ENCODE data around the gene FOSL2. TPM values are rescaled to one million over a fixed set of nuclear protein-coding genes. Genes with fewer than 3 reads are reported as not detected.

The FOSL2 gene
- total RNA-seq, 1 donor from 2014 or later = 1.3 TPM

DNA sequence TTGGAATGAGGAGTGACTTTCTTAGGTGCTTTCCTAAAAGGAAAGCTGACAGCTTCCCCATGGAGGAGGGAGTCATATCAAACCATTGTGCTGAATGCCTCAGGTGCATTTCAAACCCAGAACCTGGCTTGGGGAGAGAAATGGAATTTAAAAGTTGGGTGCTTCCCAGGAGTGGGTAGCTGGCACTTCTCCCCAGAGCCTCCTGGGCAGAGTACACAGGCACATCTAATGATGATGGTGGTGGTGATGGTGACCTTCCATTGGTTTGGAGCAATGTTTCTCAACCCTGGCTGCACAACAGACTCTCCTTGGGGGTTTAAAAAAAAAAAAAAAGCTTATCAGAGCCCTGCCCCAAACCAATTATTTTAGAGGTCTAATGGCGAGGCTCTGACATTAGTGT is 8.3 kb downstream of the FOSL2 start:
- Mint-ChIP-seq H3K4me3 (no peak overlapping the region), H3K27ac (no peak overlapping the region), H3K36me3 (peaks cover 2% of the 10 kb centered on the region), H3K9me3 (no peaks in the 10 kb centered on the region), H3K4me1 (peaks cover 20% of the 10 kb centered on the region), H3K27me3 (ENCODE audit: insufficient read depth, low read depth) (no peaks in the 10 kb centered on the region)
- Histone ChIP-seq H3K4me1 (peaks cover 14% of the 10 kb centered on the region), H3K9me3 (ENCODE audit: low read depth) (no peaks in the 10 kb centered on the region), H3K36me3 (no peaks in the 10 kb centered on the region), H3K4me2 (peak overlapping the region; percentile 54), H3F3A (ENCODE audit: low read depth) (peaks cover 15% of the 10 kb centered on the region), H3K27me3 (peaks cover 2% of the 10 kb centered on the region), H3K27ac (peak overlapping the region; percentile 36), H3K4me3 (no peak overlapping the region), H2AFZ (replicated peaks) (no peak overlapping the region), H4K20me1 (ENCODE audit: low read depth) (peaks cover under 1% of the 10 kb centered on the region), H3K9ac (no peak overlapping the region), H3K79me2 (ENCODE audit: low read depth) (no peaks in the 10 kb centered on the region)
- DNase-seq (ENCODE audit: low spot score) = no peak
- TF ChIP-seq EZH2phosphoT487 (IDR thresholded peaks at IDR 0.05) (no peak), EZH2 (IDR thresholded peaks at IDR 0.05) (no peak)
- TF ChIP-seq, protein P1, sequence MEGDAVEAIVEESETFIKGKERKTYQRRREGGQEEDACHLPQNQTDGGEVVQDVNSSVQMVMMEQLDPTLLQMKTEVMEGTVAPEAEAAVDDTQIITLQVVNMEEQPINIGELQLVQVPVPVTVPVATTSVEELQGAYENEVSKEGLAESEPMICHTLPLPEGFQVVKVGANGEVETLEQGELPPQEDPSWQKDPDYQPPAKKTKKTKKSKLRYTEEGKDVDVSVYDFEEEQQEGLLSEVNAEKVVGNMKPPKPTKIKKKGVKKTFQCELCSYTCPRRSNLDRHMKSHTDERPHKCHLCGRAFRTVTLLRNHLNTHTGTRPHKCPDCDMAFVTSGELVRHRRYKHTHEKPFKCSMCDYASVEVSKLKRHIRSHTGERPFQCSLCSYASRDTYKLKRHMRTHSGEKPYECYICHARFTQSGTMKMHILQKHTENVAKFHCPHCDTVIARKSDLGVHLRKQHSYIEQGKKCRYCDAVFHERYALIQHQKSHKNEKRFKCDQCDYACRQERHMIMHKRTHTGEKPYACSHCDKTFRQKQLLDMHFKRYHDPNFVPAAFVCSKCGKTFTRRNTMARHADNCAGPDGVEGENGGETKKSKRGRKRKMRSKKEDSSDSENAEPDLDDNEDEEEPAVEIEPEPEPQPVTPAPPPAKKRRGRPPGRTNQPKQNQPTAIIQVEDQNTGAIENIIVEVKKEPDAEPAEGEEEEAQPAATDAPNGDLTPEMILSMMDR (IDR thresholded peaks at IDR 0.05) = no peak

DNA sequence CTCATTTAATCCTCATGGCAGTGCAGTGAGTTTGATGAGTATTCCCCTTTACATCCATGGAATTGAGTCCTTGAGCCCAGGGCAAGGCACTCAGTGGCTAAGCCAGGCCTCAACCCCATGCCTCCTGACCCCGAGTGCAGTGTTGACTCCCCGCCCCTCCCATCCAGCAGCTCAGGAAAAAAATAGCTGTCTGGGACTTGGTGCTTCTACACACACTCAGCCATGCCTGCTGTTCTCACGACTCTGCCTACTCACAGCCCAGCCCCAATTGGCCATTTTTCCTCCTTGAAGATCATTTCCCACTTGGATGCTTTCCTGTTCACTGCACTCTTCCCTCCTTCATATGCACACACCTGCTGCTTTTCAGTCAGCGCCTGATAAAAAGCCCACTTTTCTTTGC is 8.8 kb downstream of the FOSL2 start:
- Histone ChIP-seq H3K4me3 (no peak overlapping the region), H4K20me1 (ENCODE audit: low read depth) (no peaks in the 10 kb centered on the region), H3K79me2 (ENCODE audit: low read depth) (no peaks in the 10 kb centered on the region), H3K9me3 (ENCODE audit: low read depth) (no peaks in the 10 kb centered on the region), H3K27ac (no peak overlapping the region), H2AFZ (replicated peaks) (no peak overlapping the region), H3K9ac (no peak overlapping the region), H3K36me3 (no peaks in the 10 kb centered on the region), H3K27me3 (no peaks in the 10 kb centered on the region), H3K4me1 (peaks cover 14% of the 10 kb centered on the region), H3F3A (ENCODE audit: low read depth) (peaks cover 15% of the 10 kb centered on the region), H3K4me2 (no peak overlapping the region)
- TF ChIP-seq EZH2 (IDR thresholded peaks at IDR 0.05) (no peak), EZH2phosphoT487 (IDR thresholded peaks at IDR 0.05) (no peak)
- TF ChIP-seq, protein P1 (IDR thresholded peaks at IDR 0.05) = no peak
- no peak overlapping the region for H3K27ac Mint-ChIP-seq
- H3K4me1 Mint-ChIP-seq = peaks cover 20% of the 10 kb centered on the region
- H3K4me3 Mint-ChIP-seq = no peak overlapping the region
- no peak for DNase-seq (ENCODE audit: low spot score)
- peaks cover 2% of the 10 kb centered on the region for H3K36me3 Mint-ChIP-seq
- no peaks in the 10 kb centered on the region for H3K9me3 Mint-ChIP-seq
- H3K27me3 Mint-ChIP-seq (ENCODE audit: insufficient read depth, low read depth) = peaks cover 1% of the 10 kb centered on the region

DNA sequence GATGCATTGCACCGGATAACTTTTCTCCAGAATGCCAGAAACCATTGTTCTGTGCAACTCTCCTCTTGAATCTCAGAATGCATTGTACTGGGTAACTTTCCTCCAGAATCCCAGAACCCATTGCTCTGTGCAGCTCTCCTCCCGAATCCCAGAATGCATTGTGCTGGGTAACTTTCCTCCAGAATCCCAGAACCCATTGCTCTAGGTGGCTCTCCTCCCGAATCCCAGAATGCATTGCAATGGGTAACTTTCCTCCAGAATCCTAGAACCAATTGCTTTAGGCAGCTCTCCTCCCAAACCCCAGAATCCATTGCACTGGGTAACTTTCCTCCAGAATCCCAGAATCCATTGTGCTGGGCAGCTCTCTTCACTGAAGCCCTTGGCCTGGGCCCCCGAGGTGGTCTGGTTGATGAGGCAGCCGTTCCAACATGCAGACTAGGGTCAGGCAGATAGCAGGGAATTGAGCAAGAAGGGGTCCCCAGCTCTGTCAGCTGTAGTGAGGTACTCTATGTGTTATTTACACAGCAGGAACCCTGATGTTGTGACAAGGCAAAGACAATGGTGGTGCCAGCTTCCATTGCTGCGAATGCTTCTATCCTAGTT is 9.4 kb downstream of the FOSL2 start:
- DNase-seq (ENCODE audit: low spot score) = no peak
- peaks cover 15% of the 10 kb centered on the region for H3F3A ChIP-seq (ENCODE audit: low read depth)
- H3K9me3 ChIP-seq (ENCODE audit: low read depth) = no peaks in the 10 kb centered on the region
- no peak overlapping the region for H3K9ac ChIP-seq
- H3K4me3 ChIP-seq = no peak overlapping the region
- Mint-ChIP-seq H3K9me3 (no peaks in the 10 kb centered on the region), H3K36me3 (peaks cover 2% of the 10 kb centered on the region), H3K27ac (no peak overlapping the region), H3K4me1 (peaks cover 20% of the 10 kb centered on the region), H3K27me3 (ENCODE audit: insufficient read depth, low read depth) (peaks cover 2% of the 10 kb centered on the region), H3K4me3 (no peak overlapping the region)
- H3K27me3 ChIP-seq = no peaks in the 10 kb centered on the region
- peaks cover 14% of the 10 kb centered on the region for H3K4me1 ChIP-seq
- no peaks in the 10 kb centered on the region for H3K79me2 ChIP-seq (ENCODE audit: low read depth)
- no peak overlapping the region for H3K27ac ChIP-seq
- H3K36me3 ChIP-seq = no peaks in the 10 kb centered on the region
- H3K4me2 ChIP-seq = no peak overlapping the region
- H2AFZ ChIP-seq (replicated peaks) = no peak overlapping the region
- no peaks in the 10 kb centered on the region for H4K20me1 ChIP-seq (ENCODE audit: low read depth)
- TF ChIP-seq EZH2 (IDR thresholded peaks at IDR 0.05) = no peak

DNA sequence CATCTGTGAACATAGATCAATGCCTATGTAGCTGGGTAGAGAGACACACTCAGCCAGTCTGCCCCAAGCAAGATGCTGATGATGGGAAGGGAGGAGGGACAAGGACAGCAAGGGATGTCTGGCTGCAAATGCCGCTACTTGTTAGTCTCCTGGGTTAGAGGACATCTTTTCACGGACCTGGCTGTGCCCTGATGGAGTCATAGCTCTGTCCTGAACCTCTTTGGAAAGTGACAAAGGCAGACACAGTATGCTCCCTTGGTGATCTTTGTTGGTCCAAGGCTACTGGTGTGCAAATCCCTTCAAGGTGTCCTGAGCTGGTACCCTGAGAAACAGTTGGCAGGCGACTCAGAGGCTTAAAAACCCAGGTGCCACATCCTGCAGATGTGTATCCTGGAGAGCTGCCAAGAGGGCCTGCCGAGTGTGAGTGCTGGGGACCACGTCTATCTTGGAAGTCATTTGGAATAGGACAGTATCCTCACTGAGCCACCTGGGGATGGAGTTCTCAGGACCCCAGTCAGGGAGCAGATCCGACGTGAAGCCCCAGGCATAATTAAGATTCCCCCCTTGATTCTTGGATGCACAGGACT is 10.8 kb downstream of the FOSL2 start:
- Histone ChIP-seq H2AFZ (replicated peaks) (no peak overlapping the region), H3K4me3 (no peak overlapping the region), H4K20me1 (ENCODE audit: low read depth) (no peaks in the 10 kb centered on the region), H3K36me3 (no peaks in the 10 kb centered on the region), H3K4me2 (no peak overlapping the region), H3F3A (ENCODE audit: low read depth) (peaks cover 15% of the 10 kb centered on the region), H3K27ac (no peak overlapping the region), H3K27me3 (no peaks in the 10 kb centered on the region), H3K4me1 (peaks cover 14% of the 10 kb centered on the region), H3K9me3 (ENCODE audit: low read depth) (no peaks in the 10 kb centered on the region), H3K79me2 (ENCODE audit: low read depth) (no peaks in the 10 kb centered on the region), H3K9ac (no peak overlapping the region)
- Mint-ChIP-seq H3K9me3 (no peaks in the 10 kb centered on the region), H3K4me3 (peak overlapping the region; percentile 2), H3K27me3 (ENCODE audit: insufficient read depth, low read depth) (peaks cover 2% of the 10 kb centered on the region), H3K36me3 (peaks cover 2% of the 10 kb centered on the region), H3K27ac (no peak overlapping the region), H3K4me1 (peaks cover 20% of the 10 kb centered on the region)
- no peak for DNase-seq (ENCODE audit: low spot score)
- TF ChIP-seq EZH2phosphoT487 (IDR thresholded peaks at IDR 0.05) (no peak), EZH2 (IDR thresholded peaks at IDR 0.05) (no peak)
- TF ChIP-seq, protein P1 (IDR thresholded peaks at IDR 0.05) = no peak
